Upper lobe of left lung (tissue), 6 donors: Measurements from ENCODE around the gene CCNY. TPM values are rescaled to one million over a fixed set of nuclear protein-coding genes. Genes with fewer than 3 reads are reported as not detected.

Experiments
- ATAC-seq, 2 donors: fragments of 200-7000 bp; cut with Tn5 transposase; one replicate each; pipeline ENCODE4 v1.9.1; 2022; ENCODE audit warnings: mild to moderate bottlenecking in 2 of 2, moderate library complexity in 2 of 2; ENCODE audit not compliant: low FRiP score in 2 of 2
- DNase-seq, 2 donors: peaks; one replicate each; pipeline ENCODE4 v3.0.0-alpha.2; 2019 to 2020
- H3K27ac ChIP-seq, 4 donors: fragments of 200-600 bp; sonication (generic); one replicate each; pipeline ENCODE4 v1.5.1; 2016 to 2019
- H3K27me3 ChIP-seq, 4 donors: fragments of 200-600 bp; sonication (generic); one replicate each; pipeline ENCODE4 v1.5.1; 2017 to 2019
- H3K36me3 ChIP-seq, 4 donors: fragments of 200-600 bp; sonication (generic); one replicate each; pipeline ENCODE4 v1.5.1; 2016 to 2019
- H3K4me1 ChIP-seq, 4 donors: fragments of 200-600 bp; sonication (generic); one replicate each; pipeline ENCODE4 v1.5.1; 2018 to 2019
- H3K4me3 ChIP-seq, 4 donors: fragments of 200-600 bp; sonication (generic); one replicate each; pipeline ENCODE4 v1.5.1; 2017 to 2019; ENCODE audit warnings: mild to moderate bottlenecking in 2 of 4, moderate library complexity in 1 of 4
- H3K9me3 ChIP-seq, 4 donors: fragments of 200-600 bp; sonication (generic); one replicate each; pipeline ENCODE4 v1.5.1; 2018 to 2019
- CTCF ChIP-seq, 6 experiments: fragments of 450-650 bp in 4 of 6; fragments of 200-600 bp in 2 of 6; sonication (generic) in 2 of 6; IDR thresholded peaks; one replicate each; pipeline ENCODE4 v1.5.1; 2016 to 2019; ENCODE audit warnings: antibody characterized with exemption in 6 of 6
- EP300 ChIP-seq, 4 donors: sonication (generic); formaldehyde crosslinking; IDR thresholded peaks; one replicate each; pipeline ENCODE4 v1.5.1; 2017; ENCODE audit warnings: antibody characterized with exemption in 4 of 4, control low read depth in 2 of 4
- POLR2A ChIP-seq, 4 donors: fragments of 450-650 bp; IDR thresholded peaks; one replicate each; pipeline ENCODE4 v1.5.1; 2016 to 2017; ENCODE audit warnings: antibody characterized with exemption in 4 of 4, mild to moderate bottlenecking in 2 of 4
- POLR2AphosphoS5 ChIP-seq, 2 donors: sonication (generic); formaldehyde crosslinking; IDR thresholded peaks; one replicate each; pipeline ENCODE4 v1.5.1; 2017; ENCODE audit warnings: antibody characterized with exemption in 2 of 2
- WGBS, 2 donors: methylation state at CpG; one replicate each; pipeline ENCODE4 v1.1.5; 2017 to 2018; 5-methylcytosine and 5-hydroxymethylcytosine counted together
- total RNA-seq, 6 donors: library from RNA; depleted of rRNA in 4 of 6; stranded (reverse); fragments of >200 nt in 4 of 6; gene quantifications; one replicate each; pipeline versions ENCODE4 v1.1.0 to v1.2.1, GENCODE V29; 2016 to 2021
- donor health status: DM: no; HTN: no; CAD: no; lungs with moderate emphysema.
- donor health status: DM: no; HTN: yes; CAD: no; lungs with severe emphysema.

CCNY gene
- total RNA-seq, 6 donors from 2014 or later: 22.0 to 80.8 (median 52.5) TPM

DNA sequence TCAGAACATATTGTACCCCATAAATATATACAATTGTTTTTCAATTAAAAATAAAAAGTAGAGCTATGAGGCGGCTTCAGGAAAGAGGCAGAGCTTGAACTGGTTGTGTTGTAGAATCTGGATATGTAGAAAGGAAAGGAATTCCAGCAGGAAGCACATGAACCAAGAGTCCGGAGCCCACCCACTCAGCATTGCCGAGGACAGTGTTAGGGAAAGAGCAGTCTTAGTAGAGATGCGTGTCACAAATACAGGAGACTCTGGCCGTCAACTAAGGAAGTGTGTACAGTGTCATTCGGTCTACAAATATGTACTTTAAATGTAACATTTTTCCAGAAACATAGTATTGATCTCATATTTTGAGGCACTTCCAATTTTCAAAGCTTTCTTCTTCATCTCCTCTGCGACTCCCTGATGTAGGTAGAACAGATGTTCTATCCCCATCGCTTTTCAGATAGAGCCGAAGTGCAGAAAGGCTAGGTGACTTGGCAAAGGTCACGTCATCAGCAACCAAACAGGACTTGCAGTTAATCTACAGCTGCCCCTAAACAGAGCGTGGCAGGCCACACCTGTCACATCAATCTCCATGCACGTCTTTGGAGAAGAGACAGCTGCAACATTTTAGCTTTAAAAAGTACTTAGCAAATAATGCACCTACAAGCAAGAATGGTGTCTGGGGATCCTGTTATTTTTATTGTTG is 243.6 kb downstream of the CCNY start:
- H3K27ac ChIP-seq: no peak overlapping the region
- no peak for TF ChIP-seq POLR2A (IDR thresholded peaks at IDR 0.05)
- TF ChIP-seq CTCF (IDR thresholded peaks at IDR 0.05): no peak
- TF ChIP-seq EP300 (IDR thresholded peaks at IDR 0.05): no peak
- no peak for TF ChIP-seq POLR2AphosphoS5 (IDR thresholded peaks at IDR 0.05)
- 64 to 65% methylated on average over 12 of the region's 12 CpGs for WGBS, 2 donors
- H3K4me1 ChIP-seq: no peaks in the 10 kb centered on the region
- ATAC-seq (no peak), DNase-seq (no peak)
- H3K9me3 ChIP-seq: peaks cover 0 to 4% (median 0%) of the 10 kb centered on the region in 4 donors
- no peaks in the 10 kb centered on the region for H3K27me3 ChIP-seq
- H3K36me3 ChIP-seq: peaks cover 0 to 7% (median 2%) of the 10 kb centered on the region in 4 donors
- H3K4me3 ChIP-seq: no peak overlapping the region

DNA sequence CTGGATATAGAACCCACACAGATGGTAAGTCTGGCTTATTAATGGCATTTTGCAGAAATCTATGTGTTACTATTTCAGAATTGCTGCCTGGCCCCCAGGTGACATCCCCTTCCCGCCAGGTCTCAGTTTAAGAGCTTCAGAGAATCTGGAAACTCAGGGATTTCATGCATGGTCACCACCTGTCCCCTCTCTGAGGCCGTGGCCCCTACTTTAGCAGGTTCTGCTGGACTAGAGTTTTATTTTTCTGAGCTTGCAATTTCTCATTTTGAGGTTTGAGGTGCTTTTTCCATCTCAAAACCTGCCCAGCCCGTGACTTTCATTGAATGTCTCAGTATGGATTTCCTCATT is 244.1 kb downstream of the CCNY start:
- TF ChIP-seq CTCF (IDR thresholded peaks at IDR 0.05): no peak
- no peak for TF ChIP-seq EP300 (IDR thresholded peaks at IDR 0.05)
- no peak for TF ChIP-seq POLR2AphosphoS5 (IDR thresholded peaks at IDR 0.05)
- TF ChIP-seq POLR2A (IDR thresholded peaks at IDR 0.05): no peak
- H3K36me3 ChIP-seq: peaks cover 0 to 1% (median 0%) of the 10 kb centered on the region in 4 donors
- DNase-seq: no peak
- H3K4me1 ChIP-seq: no peaks in the 10 kb centered on the region
- WGBS, 2 donors: 75 to 84% methylated on average over 3 of the region's 3 CpGs
- H3K9me3 ChIP-seq: peaks cover 0 to 4% (median 0%) of the 10 kb centered on the region in 4 donors
- ATAC-seq: no peak
- no peaks in the 10 kb centered on the region for H3K27me3 ChIP-seq
- no peak overlapping the region for H3K27ac ChIP-seq
- no peak overlapping the region for H3K4me3 ChIP-seq

DNA sequence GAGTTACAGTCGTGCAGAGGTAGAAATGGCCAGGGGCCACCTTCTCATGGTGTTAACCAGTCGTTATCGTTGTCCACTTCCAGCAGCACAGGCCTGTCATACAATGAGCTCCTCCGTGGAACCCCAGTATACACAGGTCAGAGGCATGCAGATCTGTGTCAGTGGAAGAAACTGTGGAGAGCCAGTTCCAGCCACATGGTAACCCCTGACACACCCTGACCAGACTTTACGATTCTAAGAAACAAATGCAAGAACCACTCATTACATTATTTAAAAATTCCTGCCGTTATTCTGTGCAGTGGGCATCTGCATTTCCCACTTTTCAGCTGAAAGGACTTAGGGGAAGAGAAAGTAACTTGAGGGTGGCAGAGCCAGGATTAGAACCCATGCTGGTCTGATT is 245.3 kb downstream of the CCNY start:
- peaks cover 0 to 4% (median 0%) of the 10 kb centered on the region in 4 donors for H3K9me3 ChIP-seq
- WGBS, 2 donors: 91 to 93% methylated on average over 6 of the region's 6 CpGs
- no peak overlapping the region for H3K4me3 ChIP-seq
- H3K4me1 ChIP-seq: no peaks in the 10 kb centered on the region
- TF ChIP-seq CTCF (IDR thresholded peaks at IDR 0.05): no peak
- no peak for TF ChIP-seq POLR2AphosphoS5 (IDR thresholded peaks at IDR 0.05)
- TF ChIP-seq POLR2A (IDR thresholded peaks at IDR 0.05): no peak
- no peak for TF ChIP-seq EP300 (IDR thresholded peaks at IDR 0.05)
- H3K27me3 ChIP-seq: no peaks in the 10 kb centered on the region
- no peaks in the 10 kb centered on the region for H3K36me3 ChIP-seq
- no peak for ATAC-seq
- DNase-seq: no peak
- no peak overlapping the region for H3K27ac ChIP-seq

DNA sequence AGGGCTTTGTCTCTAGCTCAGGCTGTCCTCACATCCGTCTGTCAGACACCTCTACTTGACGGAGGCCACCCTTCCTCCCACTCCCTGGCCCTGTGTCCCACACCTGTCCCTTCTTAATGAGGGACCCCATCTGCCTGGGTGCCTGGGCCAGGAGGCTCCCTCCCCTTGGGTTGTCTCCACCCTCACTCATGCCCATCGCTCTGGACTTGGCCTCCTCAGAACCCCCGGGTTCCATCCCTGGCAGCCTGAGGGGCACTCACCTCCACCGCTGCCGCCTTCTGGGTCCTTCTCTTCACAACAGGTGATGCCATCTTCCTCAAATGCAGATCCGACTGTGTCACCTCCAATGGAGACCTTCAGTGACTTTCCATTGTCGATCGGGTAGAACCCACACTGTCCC is 248.6 kb downstream of the CCNY start:
- Histone ChIP-seq H3K36me3 (no peaks in the 10 kb centered on the region), H3K4me1 (no peaks in the 10 kb centered on the region), H3K27ac (no peak overlapping the region), H3K27me3 (no peaks in the 10 kb centered on the region), H3K9me3 (no peaks in the 10 kb centered on the region), H3K4me3 (no peak overlapping the region)
- TF ChIP-seq CTCF (IDR thresholded peaks at IDR 0.05) (no peak), POLR2AphosphoS5 (IDR thresholded peaks at IDR 0.05) (no peak), EP300 (IDR thresholded peaks at IDR 0.05) (no peak), POLR2A (IDR thresholded peaks at IDR 0.05) (no peak)
- WGBS, 2 donors: 96 to 97% methylated on average over 9 of the region's 9 CpGs
- ATAC-seq: no peak
- DNase-seq: no peak

DNA sequence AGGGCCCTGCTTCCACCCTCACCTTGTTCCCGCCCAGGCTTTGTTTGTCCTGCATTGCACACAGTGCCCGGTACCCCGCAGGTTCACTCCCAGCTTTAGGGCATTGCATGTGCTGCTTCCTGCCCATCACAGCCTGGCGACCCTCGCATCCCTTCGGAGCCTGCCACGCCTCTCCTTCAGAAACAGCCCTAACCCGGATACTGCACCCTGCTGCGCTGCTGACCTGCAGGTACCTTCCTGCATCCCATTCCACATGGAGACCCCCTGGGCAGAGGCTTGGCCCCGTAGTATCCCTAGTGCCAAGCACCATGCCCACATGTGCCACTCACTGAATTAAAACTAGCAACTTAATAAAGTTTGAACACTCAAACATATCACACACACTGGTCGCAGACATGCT is 249.0 kb downstream of the CCNY start:
- H3K4me3 ChIP-seq: no peak overlapping the region
- ATAC-seq (no peak), DNase-seq (no peak)
- no peaks in the 10 kb centered on the region for H3K36me3 ChIP-seq
- no peak for TF ChIP-seq POLR2A (IDR thresholded peaks at IDR 0.05)
- no peak for TF ChIP-seq EP300 (IDR thresholded peaks at IDR 0.05)
- no peak for TF ChIP-seq CTCF (IDR thresholded peaks at IDR 0.05)
- no peak for TF ChIP-seq POLR2AphosphoS5 (IDR thresholded peaks at IDR 0.05)
- H3K27ac ChIP-seq: no peak overlapping the region
- no peaks in the 10 kb centered on the region for H3K4me1 ChIP-seq
- peaks cover 0 to under 1% (median 0%) of the 10 kb centered on the region in 4 donors for H3K9me3 ChIP-seq
- H3K27me3 ChIP-seq: no peaks in the 10 kb centered on the region
- 93 to 95% methylated on average over 10 to 11 of the region's 11 CpGs for WGBS, 2 donors
